Endothelial cell of umbilical vein (primary cell): ENCODE data around the gene BCR. TPM values are rescaled to one million over a fixed set of nuclear protein-coding genes. Genes with fewer than 3 reads are reported as not detected.

ENCODE experiments used
- BruUV-seq: library from RNA; stranded (reverse); fragments of 400-500 nt; replicated peaks from 2 replicates; lab custom pipeline; 2021; lab: Mats Ljungman, UMichigan
- CTCF ChIA-PET: fragments of 300-600, 350-600 bp; sonication (Branson Sonifier 250); formaldehyde crosslinking; loops from one replicate; lab custom pipeline; 2021; ENCODE audit warnings: antibody characterized with exemption, inconsistent platforms; lab: Charles Lee
- POLR2A ChIA-PET: fragments of 300-600, 350-600 bp; sonication (Branson Sonifier 250); formaldehyde crosslinking; loops from one replicate; lab custom pipeline; 2021; ENCODE audit warnings: antibody characterized with exemption, inconsistent platforms; lab: Charles Lee
- DNase-seq: peaks from one replicate; pipeline ENCODE4 v3.0.0-alpha.2; 2011; ENCODE audit warnings: low read depth, low spot score
- FAIRE-seq: peaks from 2 replicates; lab custom pipeline; 2011; peaks lifted over from hg19 to GRCh38; lab: Jason Lieb, UNC
- H2AFZ ChIP-seq: 2 replicates; pipeline ENCODE4 v1.6.0; 2012; ENCODE audit warnings: low read depth, low read length, control low read depth, inconsistent platforms
- H3K27ac ChIP-seq: 2 replicates; pipeline ENCODE4 v1.5.1; 2011; ENCODE audit warnings: low read depth, mild to moderate bottlenecking, control low read depth, low read length, moderate library complexity; ENCODE audit not compliant: insufficient read depth
- H3K27me3 ChIP-seq, 2 experiments: 2 replicates each; pipeline versions ENCODE4 v1.6.0 to v1.6.1; 2011; ENCODE audit warnings: low read length in 2 of 2, mixed read lengths in 1 of 2; ENCODE audit not compliant: control insufficient read depth in 2 of 2, insufficient read depth in 2 of 2
- H3K36me3 ChIP-seq, 2 experiments: 2 replicates in 1 of 2; 3 replicates in 1 of 2; pipeline ENCODE4 v1.5.1; 2011; ENCODE audit warnings: low read length in 2 of 2, mild to moderate bottlenecking in 1 of 2, moderate library complexity in 1 of 2; ENCODE audit not compliant: control insufficient read depth in 2 of 2, insufficient read depth in 2 of 2; ENCODE audit errors: extremely low read depth in 1 of 2
- H3K4me1 ChIP-seq: 3 replicates; pipeline ENCODE4 v1.5.1; 2011; ENCODE audit warnings: mild to moderate bottlenecking, low read length; ENCODE audit not compliant: control insufficient read depth, insufficient read depth; ENCODE audit errors: extremely low read depth
- H3K4me2 ChIP-seq: 2 replicates; pipeline ENCODE4 v1.6.1; 2011; ENCODE audit warnings: low read length, control low read depth, mixed read lengths; ENCODE audit not compliant: insufficient read depth
- H3K4me3 ChIP-seq, 3 experiments: fragments of 200-600 bp in 1 of 3; sonication (generic), shearing (Covaris generic) in 1 of 3; replicated peaks in 1 of 3; 2 replicates each; pipeline ENCODE4 v1.5.1; 2011 to 2016; ENCODE audit warnings: control low read depth in 3 of 3, low read length in 3 of 3, mild to moderate bottlenecking in 2 of 3, inconsistent platforms in 1 of 3, low read depth in 1 of 3, moderate library complexity in 1 of 3; ENCODE audit not compliant: insufficient read depth in 1 of 3
- H3K79me2 ChIP-seq: 2 replicates; pipeline ENCODE4 v1.6.0; 2012; ENCODE audit warnings: low read length, inconsistent platforms; ENCODE audit not compliant: control insufficient read depth, insufficient read depth
- H3K9ac ChIP-seq: replicated peaks from 2 replicates; pipeline ENCODE3; 2011; ENCODE audit warnings: low read length, control low read depth; ENCODE audit not compliant: insufficient read depth; ENCODE audit errors: extremely low read depth
- H3K9me1 ChIP-seq: replicated peaks from 3 replicates; pipeline ENCODE4 v1.6.0; 2011; ENCODE audit warnings: mild to moderate bottlenecking, low read length; ENCODE audit not compliant: control insufficient read depth, insufficient read depth; ENCODE audit errors: extremely low read depth
- H3K9me3 ChIP-seq: replicated peaks from 2 replicates; pipeline ENCODE4 v1.5.1; 2012; ENCODE audit warnings: low read length, inconsistent platforms; ENCODE audit not compliant: control insufficient read depth, insufficient read depth
- H4K20me1 ChIP-seq: replicated peaks from 2 replicates; pipeline ENCODE3; 2011; ENCODE audit warnings: mild to moderate bottlenecking, low read length; ENCODE audit not compliant: control insufficient read depth, insufficient read depth; ENCODE audit errors: extremely low read depth
- EZH2 ChIP-seq: IDR thresholded peaks from 2 replicates; pipeline ENCODE4 v1.6.1; 2012; ENCODE audit warnings: borderline replicate concordance, low read depth, mild to moderate bottlenecking, moderate library complexity, low read length, inconsistent platforms; ENCODE audit not compliant: severe bottlenecking
- FOS ChIP-seq: IDR thresholded peaks from 2 replicates; pipeline ENCODE4 v1.6.1; 2011; ENCODE audit warnings: mild to moderate bottlenecking, low read length, moderate library complexity, borderline replicate concordance; ENCODE audit not compliant: insufficient read depth
- GATA2 ChIP-seq: IDR thresholded peaks from 2 replicates; pipeline ENCODE4 v1.7.0; 2011; ENCODE audit warnings: low read depth, mild to moderate bottlenecking, moderate library complexity, mixed read lengths, low read length; ENCODE audit not compliant: insufficient read length, insufficient read depth
- JUN ChIP-seq: IDR thresholded peaks from 2 replicates; pipeline ENCODE4 v1.6.1; 2011; ENCODE audit warnings: borderline replicate concordance, low read depth; ENCODE audit not compliant: insufficient read length, insufficient read depth
- MAX ChIP-seq: IDR thresholded peaks from 2 replicates; pipeline ENCODE4 v1.6.1; 2011; ENCODE audit not compliant: insufficient read depth, insufficient read length
- MYC ChIP-seq: IDR thresholded peaks from one replicate; pipeline ENCODE4 v1.6.1; 2011; ENCODE audit warnings: mild to moderate bottlenecking, low read depth, low read length
- POLR2A ChIP-seq: IDR thresholded peaks from 2 replicates; pipeline ENCODE4 v1.6.1; 2012; ENCODE audit warnings: low read depth, mild to moderate bottlenecking, control low read depth, low read length
- POLR2AphosphoS5 ChIP-seq: IDR thresholded peaks from 2 replicates; pipeline ENCODE4 v1.6.1; 2012; ENCODE audit warnings: low read depth, mild to moderate bottlenecking, control low read depth, low read length, moderate library complexity; ENCODE audit not compliant: insufficient read depth
- dilution Hi-C: fragments of 300-500 bp; cut with MboI; formaldehyde crosslinking; loops from one replicate; pipeline ENCODE4 v1.15.0; 2019; ENCODE audit warnings: low sequenced_read_pairs; ENCODE audit not compliant: extremely low pct_ligation_motif_present
- intact Hi-C: fragments of 100-400 bp; cut with micrococcal nuclease; formaldehyde crosslinking; loops from one replicate; pipeline ENCODE4 v1.10.0; 2022
- polyA plus RNA-seq, 4 experiments: library from polyadenylated mRNA; depleted of rRNA in 3 of 4; stranded (reverse) in 3 of 4; unstranded in 1 of 4; fragments of >200 nt; gene quantifications; 2 replicates each; pipeline versions ENCODE4 v1.2.1 to v1.2.3, GENCODE V29; 2011 to 2012; ENCODE audit warnings: missing spikeins in 1 of 4
- total RNA-seq: library from RNA; stranded (reverse); gene quantifications from 2 replicates; pipeline ENCODE4 v1.2.3, GENCODE V29; 2021
- TF ChIP-seq, protein P1 (sequence below), 2 donors: IDR thresholded peaks; 1 replicate in 1 of 2; 2 replicates in 1 of 2; pipeline ENCODE4 v1.5.1; 2011; ENCODE audit warnings: low read length in 2 of 2, mild to moderate bottlenecking in 2 of 2, moderate library complexity in 2 of 2, control low read depth in 1 of 2, inconsistent platforms in 1 of 2, low read depth in 1 of 2; ENCODE audit not compliant: insufficient read depth in 1 of 2; ENCODE audit errors: extremely low read depth in 1 of 2

The BCR gene
- total and polyA plus RNA-seq, 2 donors (not counting 3 experiments of a cell fraction or from before 2014, with no cell fraction given): 129 to 141 TPM

DNA sequence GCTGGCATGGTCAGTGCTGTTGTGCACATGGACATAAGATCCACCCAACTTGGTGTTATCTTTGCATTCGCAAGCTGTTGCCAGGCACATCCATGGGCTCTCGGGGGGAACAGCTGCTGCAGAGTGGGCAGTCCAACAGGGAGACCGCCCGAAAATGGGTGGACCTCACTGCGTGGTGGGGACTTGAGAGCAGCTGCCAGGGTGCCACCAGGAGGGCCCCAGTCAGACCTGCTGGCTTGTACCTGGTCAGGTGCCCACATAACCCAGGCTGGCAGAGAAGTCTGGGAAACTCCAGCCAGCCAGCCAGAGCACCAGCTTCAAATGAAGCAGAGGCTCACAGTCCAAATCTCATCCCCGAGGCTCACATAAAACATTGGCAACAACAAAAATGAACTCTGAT lies 120.2 kb downstream of the BCR start:
- Histone ChIP-seq H4K20me1 (no peaks in the 10 kb centered on the region), H3K9me1 (no peaks in the 10 kb centered on the region), H3K27me3 (no peaks in the 10 kb centered on the region), H3K9ac (no peak overlapping the region), H3K4me1 (peaks cover 40% of the 10 kb centered on the region), H3K27ac (no peak overlapping the region), H3K36me3 (peaks cover 2 to 37% of the 10 kb centered on the region in 2 experiments), H3K4me3 (no peak overlapping the region), H2AFZ (no peak overlapping the region), H3K4me2 (no peak overlapping the region), H3K79me2 (no peaks in the 10 kb centered on the region), H3K9me3 (no peaks in the 10 kb centered on the region)
- ChIA-PET CTCF (interaction anchor here (0.7 to 2.9 kb wide), 3 partner anchors 11 to 84 kb away, joined by 3 to 13 read pairs (median 3); no protein-coding TSS in a partner anchor), POLR2A (no interaction called here)
- dilution Hi-C loops (no loop called here), intact Hi-C loops (no loop called here)
- FAIRE-seq (no peak), DNase-seq (no peak)
- no TSS peak for BruUV-seq
- no peak for TF ChIP-seq POLR2AphosphoS5
- no peak for TF ChIP-seq POLR2A
- TF ChIP-seq EZH2: no peak
- no peak for TF ChIP-seq GATA2
- TF ChIP-seq FOS: no peak
- TF ChIP-seq, protein P1, sequence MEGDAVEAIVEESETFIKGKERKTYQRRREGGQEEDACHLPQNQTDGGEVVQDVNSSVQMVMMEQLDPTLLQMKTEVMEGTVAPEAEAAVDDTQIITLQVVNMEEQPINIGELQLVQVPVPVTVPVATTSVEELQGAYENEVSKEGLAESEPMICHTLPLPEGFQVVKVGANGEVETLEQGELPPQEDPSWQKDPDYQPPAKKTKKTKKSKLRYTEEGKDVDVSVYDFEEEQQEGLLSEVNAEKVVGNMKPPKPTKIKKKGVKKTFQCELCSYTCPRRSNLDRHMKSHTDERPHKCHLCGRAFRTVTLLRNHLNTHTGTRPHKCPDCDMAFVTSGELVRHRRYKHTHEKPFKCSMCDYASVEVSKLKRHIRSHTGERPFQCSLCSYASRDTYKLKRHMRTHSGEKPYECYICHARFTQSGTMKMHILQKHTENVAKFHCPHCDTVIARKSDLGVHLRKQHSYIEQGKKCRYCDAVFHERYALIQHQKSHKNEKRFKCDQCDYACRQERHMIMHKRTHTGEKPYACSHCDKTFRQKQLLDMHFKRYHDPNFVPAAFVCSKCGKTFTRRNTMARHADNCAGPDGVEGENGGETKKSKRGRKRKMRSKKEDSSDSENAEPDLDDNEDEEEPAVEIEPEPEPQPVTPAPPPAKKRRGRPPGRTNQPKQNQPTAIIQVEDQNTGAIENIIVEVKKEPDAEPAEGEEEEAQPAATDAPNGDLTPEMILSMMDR (IDR thresholded peaks at IDR 0.05; ENCODE audit: extremely low read depth in 1 of 2, insufficient read depth in 1 of 2, low read depth in 1 of 2, low read length in 2 of 2): no peak
- TF ChIP-seq MYC: no peak
- TF ChIP-seq JUN: no peak
- no peak for TF ChIP-seq MAX
